ENCODE data around the gene HNRNPC.

HNRNPC gene

GRCh38 chr14:21211509-21211908 is 57.7 kb downstream of the HNRNPC start:
- no peak overlapping the region for H3K27ac ChIP-seq
- no peak for TF ChIP-seq CTCF (conservative IDR thresholded peaks at IDR 0.05)

DNA sequence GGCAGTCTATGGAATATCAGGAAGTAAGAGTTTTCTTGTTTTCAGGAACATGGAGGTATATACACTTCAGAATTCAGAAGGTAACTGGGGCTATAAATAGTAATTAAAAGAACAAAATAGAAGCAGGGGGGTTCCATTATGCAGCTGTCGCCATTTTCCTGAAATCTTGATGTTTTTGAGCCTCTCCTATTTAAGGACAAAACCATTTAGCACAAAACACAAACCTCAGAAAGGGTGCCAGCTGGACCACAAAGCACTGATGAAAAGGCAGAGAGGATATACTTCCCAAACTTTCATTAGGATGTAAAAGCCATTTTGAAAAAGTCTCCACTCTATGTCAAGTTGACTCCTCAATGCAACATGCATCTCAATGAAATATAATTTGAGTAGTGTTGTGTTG is 59.2 kb downstream of the HNRNPC start:
- H3K27ac ChIP-seq, result no peak overlapping the region
- no peak for TF ChIP-seq CTCF (conservative IDR thresholded peaks at IDR 0.05)

DNA sequence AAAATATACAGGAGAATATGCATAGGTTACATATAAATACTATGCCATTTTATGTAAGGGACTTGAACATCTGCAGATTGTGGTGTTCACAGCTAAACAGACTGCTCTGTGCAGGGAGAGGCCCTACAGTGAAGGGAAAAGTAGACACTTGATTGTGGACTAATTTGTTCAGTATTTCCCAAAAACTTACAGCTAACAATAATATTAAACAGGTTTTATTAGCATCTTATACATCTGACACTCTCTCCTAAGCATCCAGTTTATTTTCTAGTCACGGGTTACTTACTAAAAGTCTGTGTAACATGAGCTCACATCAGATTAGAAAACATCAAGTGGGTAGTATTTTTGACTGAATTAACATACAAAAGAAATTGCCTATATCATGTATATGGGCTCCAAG is 60.1 kb downstream of the HNRNPC start:
- no peak overlapping the region for H3K27ac ChIP-seq
- TF ChIP-seq CTCF (conservative IDR thresholded peaks at IDR 0.05), result no peak

GRCh38 chr14:21208554-21208953 is 60.7 kb downstream of the HNRNPC start:
- H3K27ac ChIP-seq, result no peak overlapping the region
- no peak for TF ChIP-seq CTCF (conservative IDR thresholded peaks at IDR 0.05)

DNA sequence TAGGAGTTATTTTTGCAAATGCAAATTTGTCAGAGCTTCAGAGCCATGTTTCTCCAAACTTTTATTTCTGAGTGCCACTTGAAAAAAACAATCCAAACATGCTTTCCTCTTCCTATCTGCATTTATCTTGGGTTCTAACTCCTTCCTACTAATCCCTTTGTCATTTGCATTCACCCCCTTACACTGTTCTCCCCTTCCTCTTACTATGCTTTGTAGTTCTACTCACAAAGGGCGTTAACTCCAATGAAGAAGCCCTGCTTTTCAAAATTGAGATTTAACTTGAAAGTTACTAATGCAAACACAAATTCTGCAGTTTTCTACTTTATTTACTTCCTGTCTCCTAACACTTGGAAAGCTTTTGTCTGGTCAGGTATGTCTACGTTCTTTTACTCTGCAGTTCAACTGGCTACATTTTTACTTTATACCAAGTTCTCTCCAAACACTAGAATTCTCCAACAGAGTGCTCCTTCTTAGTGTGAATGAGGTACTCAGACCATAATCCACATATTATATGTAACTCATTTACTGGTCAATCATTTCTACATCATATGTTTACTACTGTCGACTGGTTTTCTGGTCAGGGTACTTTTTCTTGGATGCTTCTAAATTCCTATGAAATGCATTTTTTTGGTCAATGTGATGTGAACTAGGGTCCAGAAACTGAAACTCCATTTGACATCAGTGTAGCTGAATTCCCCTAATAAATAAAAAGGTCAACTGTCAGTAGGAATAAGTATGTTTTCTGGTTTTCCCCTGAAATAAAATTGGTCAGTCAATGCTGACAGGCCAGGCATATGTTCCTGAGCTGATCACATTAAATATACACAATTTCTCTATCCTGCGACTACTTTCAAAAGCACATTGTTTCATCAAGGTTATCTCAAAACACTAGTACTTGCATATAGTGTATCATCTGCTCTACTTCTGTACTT is 62.2 kb downstream of the HNRNPC start:
- no peak for TF ChIP-seq CTCF (conservative IDR thresholded peaks at IDR 0.05)
- no peak overlapping the region for H3K27ac ChIP-seq

- no peak for TF ChIP-seq CTCF (conservative IDR thresholded peaks at IDR 0.05)
- no peak overlapping the region for H3K27ac ChIP-seq
Observed at GRCh38 chr14:21205678-21206581, 63.3 kb downstream of the HNRNPC start.

GRCh38 chr14:21205026-21205677 is 64.1 kb downstream of the HNRNPC start:
- no peak for TF ChIP-seq CTCF (conservative IDR thresholded peaks at IDR 0.05)

More at GRCh38 chr14:21205026-21205677, 64.1 kb downstream of the HNRNPC start:
- no peak overlapping the region for H3K27ac ChIP-seq

Data from VCaP (cell line).